Loucy (cell line): ENCODE measurements around the gene TPRX1.

ENCODE experiments used
- CTCF ChIP-seq: fragments of 200-600 bp; sonication (generic); conservative IDR thresholded peaks from 2 replicates; pipeline ENCODE4 v1.5.1; 2014; ENCODE audit warnings: mild to moderate bottlenecking, antibody characterized with exemption, low read length
- EZH2phosphoT487 ChIP-seq: fragments of 200-600 bp; IDR thresholded peaks from 2 replicates; pipeline ENCODE4 v1.6.1; 2018; ENCODE audit warnings: antibody characterized with exemption, mild to moderate bottlenecking, moderate library complexity, borderline replicate concordance

DNA sequence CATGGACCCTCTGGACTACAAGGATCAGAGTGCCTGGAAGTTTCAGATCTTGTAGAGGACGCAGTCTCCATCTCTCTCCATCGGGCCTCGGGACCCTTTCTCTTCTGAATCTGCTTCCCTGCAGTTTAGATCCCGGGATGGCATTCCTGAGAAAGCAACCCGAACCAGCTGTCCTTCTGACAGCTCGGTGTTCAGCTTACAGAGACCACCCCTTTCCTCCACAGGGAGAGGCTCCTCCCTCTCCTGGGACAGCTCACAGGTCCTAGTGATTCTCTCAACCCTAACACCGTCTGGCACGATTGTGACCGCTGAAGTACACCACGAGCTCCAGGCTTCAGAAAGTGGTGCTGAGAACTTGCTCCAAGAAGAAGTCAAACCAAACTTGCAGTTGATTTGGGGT lies 35.6 kb upstream of the TPRX1 start:
- TF ChIP-seq CTCF: no peak
- no peak for TF ChIP-seq EZH2phosphoT487
